Astrocyte of the cerebellum (primary cell): ENCODE data around the gene TTC28.

Source experiments
- DNase-seq: peaks from one replicate; pipeline ENCODE4 v3.0.0-alpha.2; 2011; ENCODE audit warnings: low read depth
- H3K4me3 ChIP-seq: 2 replicates; pipeline ENCODE4 v1.5.1; 2011; ENCODE audit warnings: mild to moderate bottlenecking, low read depth, low read length, moderate library complexity
- in situ Hi-C: cut with HindIII; loops from 2 replicates; pipeline ENCODE4 v1.10.0; 2017; ENCODE audit warnings: low sequenced_read_pairs
- TF ChIP-seq, protein P1 (sequence below): IDR thresholded peaks from 2 replicates; pipeline ENCODE4 v1.5.1; 2012; ENCODE audit warnings: low read length, low read depth, moderate library complexity, mild to moderate bottlenecking; ENCODE audit errors: missing control alignments

Gene TTC28

DNA sequence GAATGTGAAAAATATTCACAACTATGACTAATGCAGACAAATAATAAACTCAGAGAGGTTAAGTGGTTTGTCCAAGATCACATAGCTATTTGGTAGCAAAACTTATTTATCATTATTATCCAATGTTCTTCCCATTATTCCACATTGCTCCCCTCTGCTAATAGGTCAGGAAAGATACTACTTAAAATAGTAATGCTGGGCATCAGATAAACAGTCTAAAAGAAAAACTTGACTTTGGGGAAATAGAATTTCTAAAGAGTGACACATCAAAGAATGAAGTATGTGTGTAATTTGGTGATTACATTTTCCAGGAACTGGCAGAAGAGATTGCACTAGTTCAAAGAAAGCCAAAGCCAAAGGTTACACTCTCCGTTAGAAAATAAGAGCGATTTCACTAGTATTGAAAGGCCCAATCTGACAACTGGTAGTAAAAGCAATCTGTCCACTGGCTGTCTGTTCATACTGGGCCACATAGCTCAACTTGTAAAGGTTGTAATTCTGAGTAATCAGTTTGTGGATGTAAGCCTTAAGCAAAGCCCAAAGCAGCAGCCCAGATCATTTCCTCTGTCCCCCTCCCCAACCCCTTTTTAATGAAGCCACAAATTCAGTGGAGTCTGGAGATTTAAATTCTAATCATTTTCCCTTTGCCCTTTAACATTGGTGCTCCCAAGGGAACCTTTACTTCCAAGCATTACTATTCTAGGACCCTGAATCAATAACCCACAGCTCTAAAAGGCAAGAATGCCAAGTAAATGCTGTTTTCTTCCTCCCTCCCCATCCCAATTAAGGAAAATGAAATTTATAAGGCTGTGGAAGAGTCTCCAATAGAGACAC, 283.5 kb downstream of the TTC28 start:
- in situ Hi-C loops = no loop called here
- DNase-seq = peak; percentile 15
- TF ChIP-seq, protein P1, sequence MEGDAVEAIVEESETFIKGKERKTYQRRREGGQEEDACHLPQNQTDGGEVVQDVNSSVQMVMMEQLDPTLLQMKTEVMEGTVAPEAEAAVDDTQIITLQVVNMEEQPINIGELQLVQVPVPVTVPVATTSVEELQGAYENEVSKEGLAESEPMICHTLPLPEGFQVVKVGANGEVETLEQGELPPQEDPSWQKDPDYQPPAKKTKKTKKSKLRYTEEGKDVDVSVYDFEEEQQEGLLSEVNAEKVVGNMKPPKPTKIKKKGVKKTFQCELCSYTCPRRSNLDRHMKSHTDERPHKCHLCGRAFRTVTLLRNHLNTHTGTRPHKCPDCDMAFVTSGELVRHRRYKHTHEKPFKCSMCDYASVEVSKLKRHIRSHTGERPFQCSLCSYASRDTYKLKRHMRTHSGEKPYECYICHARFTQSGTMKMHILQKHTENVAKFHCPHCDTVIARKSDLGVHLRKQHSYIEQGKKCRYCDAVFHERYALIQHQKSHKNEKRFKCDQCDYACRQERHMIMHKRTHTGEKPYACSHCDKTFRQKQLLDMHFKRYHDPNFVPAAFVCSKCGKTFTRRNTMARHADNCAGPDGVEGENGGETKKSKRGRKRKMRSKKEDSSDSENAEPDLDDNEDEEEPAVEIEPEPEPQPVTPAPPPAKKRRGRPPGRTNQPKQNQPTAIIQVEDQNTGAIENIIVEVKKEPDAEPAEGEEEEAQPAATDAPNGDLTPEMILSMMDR = no peak
- no peak overlapping the region for H3K4me3 ChIP-seq

DNA sequence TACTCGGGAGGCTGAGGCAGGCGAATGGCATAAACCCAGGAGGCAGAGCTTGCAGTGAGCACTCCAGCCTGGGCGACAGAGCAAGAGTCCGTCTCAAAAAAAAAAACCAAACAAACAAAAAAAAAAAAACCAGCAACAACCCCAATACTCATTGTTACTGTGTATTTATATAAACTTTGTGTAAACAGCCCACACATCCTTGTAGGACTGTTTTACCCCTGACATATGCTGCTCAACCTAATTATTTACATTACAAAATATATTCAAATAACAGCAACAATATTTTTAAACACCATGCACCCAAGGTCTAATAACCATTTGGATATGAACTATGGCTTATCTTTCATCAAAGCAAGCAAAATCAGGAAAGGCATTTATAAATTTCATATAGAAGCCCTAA, 284.1 kb downstream of the TTC28 start:
- in situ Hi-C loops = no loop called here
- no peak overlapping the region for H3K4me3 ChIP-seq
- no peak for DNase-seq
- TF ChIP-seq, protein P1 = no peak

DNA sequence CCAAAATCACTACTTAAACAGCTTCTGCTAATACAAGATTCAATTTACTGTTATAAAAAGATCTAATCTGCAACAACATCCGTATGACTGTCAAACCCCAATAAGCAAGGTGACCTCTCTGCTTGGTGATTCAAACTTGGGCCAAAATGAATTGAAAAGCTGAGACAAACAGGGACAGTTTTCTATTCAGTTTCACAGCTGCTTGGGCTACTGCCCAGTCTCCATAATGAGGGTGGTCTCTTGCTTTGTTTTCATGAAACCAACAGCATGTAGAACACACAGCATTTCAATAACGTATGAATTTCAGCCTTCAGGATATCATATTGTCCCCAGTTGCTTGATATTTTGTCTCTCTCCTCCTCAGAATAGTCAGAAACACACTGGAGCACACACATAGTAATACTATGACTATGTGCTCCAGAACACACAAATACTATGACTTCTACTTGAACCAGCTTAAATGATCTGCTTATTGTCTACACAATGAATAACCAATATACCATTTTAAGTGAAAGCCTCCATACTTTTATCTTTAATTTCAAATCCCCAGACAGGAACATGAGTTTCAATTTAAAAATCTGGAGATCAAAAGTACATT, 285.0 kb downstream of the TTC28 start:
- no peak overlapping the region for H3K4me3 ChIP-seq
- in situ Hi-C loops = no loop called here
- TF ChIP-seq, protein P1 = no peak
- no peak for DNase-seq

DNA sequence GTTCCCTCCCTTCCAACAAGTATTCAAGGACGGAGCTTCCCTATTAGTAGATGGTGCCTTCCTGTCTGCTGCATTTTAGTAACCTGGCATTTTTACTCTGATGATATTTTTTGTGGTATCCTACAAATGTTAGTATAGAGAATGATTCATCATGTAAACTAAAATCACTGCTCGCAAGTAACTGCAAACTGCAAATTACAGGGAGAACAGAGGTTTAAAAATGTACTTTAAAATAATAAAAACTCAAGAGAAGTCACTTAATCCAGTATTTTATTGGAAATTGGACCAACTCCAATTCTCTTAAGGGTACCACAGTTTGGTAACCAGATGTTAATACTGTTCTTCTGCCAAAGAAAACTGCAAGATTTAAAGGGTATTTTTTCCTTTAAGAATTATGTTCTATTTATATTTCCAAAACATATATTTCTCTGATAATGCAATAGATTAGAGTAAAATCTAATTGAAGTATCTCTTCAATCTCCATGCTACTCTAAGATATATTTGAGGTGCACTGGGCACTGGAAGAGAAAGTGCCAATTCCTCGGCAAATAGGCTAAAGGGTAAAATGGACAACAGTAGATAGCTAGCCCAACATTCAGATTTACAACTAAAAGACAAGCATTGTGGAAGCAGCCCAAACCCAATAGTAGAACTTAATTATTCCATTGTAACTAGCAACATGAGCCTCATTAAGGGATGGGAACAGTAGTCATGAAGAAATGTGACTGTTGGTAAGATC, 298.0 kb downstream of the TTC28 start:
- in situ Hi-C loops = no loop called here
- H3K4me3 ChIP-seq = no peak overlapping the region
- no peak for DNase-seq
- TF ChIP-seq, protein P1 = no peak

DNA sequence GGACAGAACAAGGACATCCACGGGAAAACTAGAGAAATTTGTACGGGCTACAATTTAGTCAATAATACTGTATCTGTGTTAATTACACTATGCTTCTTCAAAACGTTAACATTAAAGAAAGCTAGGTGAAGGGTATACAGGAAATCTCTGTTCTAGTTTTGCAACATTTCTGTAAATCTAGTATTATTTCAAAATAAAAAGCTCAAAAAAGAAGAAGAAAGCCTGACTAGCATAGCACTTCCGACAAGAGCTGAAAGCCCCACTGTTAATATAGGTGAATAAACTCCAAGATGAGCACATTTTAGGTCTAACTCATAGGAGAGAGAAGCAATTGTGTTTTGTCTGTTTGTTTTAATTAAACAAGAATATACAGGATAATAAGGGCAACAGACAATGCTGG, 299.7 kb downstream of the TTC28 start:
- TF ChIP-seq, protein P1 = no peak
- in situ Hi-C loops = no loop called here
- no peak overlapping the region for H3K4me3 ChIP-seq
- no peak for DNase-seq

DNA sequence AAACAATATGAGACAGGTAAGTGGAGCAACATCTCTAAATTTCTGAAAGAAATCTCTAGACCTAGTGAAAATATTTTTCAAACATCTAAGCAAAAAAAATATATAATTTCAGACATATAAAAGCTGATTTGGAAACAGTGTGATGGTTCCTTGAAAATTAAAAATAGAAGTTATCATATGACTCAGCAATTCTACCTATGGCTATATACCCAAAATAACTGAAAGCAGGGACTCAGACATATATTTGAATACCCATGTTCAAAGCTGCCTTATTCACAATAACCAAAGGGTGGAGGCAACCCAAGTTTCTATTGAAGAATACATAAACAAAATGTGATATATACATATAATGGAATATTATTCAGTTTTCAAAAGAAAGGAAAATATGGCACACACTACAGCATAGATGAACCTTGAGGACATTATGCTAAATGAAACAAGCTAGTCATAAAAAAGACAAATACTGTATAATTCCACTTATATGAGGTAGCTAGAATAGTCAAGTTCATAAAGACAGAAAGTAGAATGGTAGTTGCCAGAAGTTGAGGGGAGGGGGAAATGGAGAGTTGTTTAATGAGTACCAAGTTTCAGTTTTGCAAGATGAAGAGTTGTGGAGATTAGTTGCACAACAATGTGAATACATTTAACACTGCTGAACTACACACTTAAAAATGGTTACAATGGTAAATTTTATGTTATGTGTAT, 300.4 kb downstream of the TTC28 start:
- in situ Hi-C loops = no loop called here
- no peak overlapping the region for H3K4me3 ChIP-seq
- TF ChIP-seq, protein P1 = no peak
- no peak for DNase-seq
